Muscle of arm (tissue), 12 donors: Measurements from ENCODE around the gene KCNMA1. TPM values are rescaled to one million over a fixed set of nuclear protein-coding genes. Genes with fewer than 3 reads are reported as not detected.

Source experiments
- DNase-seq: peaks from one replicate; pipeline ENCODE4 v3.0.0-alpha.2; 2013
- polyA plus RNA-seq, 12 donors: library from polyadenylated mRNA; unstranded; fragments of 120-200 nt; gene quantifications; one replicate each; pipeline ENCODE4 v1.2.1, GENCODE V29; 2013; ENCODE audit not compliant: insufficient read length in 12 of 12

Gene KCNMA1
- polyA plus RNA-seq, 12 donors = 12.3 to 20.1 (median 16.4) TPM; not detected in 1

GRCh38 chr10:76917071-76917470 is 720.5 kb downstream of the KCNMA1 start:
- DNase-seq = no peak

- DNase-seq = no peak
These were observed 721.1 kb downstream of the KCNMA1 start for GRCh38 chr10:76916536-76916935.

DNA sequence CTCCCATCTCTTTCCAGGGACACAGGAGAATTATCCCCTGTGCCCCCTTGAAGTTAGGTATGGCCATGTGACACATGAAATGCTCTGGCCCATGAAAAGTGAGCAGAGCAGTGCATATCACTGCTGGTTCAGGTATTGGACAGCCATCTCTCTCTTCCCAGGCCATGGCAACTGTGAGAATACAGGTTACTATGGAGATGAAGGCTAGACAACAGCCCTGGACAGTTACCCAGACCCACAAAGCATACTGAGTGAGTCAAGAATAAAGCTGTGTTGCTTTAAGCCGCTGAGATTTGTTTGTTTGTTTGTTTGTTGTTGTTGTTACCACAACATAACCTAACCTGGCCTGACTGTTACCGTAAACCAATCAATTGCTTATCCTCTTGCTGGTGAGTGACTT is 722.3 kb downstream of the KCNMA1 start:
- no peak for DNase-seq

DNA sequence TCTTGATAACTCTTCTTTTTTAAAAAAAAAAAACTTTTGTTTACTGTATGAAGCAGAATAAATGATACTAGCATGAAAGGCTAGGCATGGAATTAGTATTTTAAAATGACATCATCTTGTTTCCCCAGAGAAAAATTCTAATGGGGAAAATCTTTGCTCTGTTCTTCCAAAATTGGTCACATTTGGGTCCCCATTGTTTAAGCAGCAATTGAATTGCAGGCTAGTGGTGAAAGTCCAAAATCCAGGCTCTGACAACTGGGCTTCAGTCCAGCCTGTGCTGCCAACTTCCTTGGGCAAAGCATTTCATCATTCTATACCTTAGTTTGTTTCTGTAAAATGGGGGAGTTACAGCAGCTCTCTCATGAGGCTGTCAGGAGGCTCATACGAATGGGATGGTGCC is 726.4 kb downstream of the KCNMA1 start:
- no peak for DNase-seq

DNA sequence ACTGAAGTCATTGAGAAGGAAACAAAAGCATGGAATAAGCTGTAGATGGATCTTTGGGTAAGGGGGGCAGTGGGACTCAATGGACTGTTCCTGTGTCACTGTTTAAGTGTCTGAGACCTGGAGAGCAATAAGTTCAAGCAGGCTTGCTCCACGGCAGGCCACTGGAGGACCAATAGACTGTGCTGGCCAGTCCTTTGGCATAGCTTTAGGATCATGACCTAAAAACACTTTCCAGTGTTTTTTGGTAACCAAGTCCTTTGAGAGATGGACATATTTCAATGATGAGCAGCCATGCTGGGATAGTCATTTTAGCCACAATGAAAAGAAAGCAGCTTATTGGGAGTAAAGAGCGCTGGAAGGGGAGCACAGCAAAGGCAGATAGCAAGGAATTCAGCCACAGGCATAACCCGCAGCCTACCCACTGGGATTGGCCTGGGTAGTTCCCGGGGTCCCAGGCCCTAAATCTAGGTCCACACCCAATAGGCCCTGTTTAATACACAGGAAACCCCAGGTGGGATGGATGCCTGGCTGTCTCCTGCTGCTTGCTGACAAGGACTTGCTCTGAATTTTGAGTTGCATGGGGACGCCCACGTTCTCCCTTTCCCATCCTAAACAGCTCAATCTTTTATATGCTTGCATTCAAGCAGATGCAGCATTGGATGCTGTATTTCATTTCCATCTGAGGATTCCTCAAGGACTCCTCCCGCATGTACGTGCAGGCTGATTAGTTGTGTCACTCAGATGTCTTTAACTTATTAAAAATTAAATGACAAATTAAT is 727.2 kb downstream of the KCNMA1 start:
- no peak for DNase-seq

GRCh38 chr10:76906256-76906655 is 731.4 kb downstream of the KCNMA1 start:
- DNase-seq = no peak

DNA sequence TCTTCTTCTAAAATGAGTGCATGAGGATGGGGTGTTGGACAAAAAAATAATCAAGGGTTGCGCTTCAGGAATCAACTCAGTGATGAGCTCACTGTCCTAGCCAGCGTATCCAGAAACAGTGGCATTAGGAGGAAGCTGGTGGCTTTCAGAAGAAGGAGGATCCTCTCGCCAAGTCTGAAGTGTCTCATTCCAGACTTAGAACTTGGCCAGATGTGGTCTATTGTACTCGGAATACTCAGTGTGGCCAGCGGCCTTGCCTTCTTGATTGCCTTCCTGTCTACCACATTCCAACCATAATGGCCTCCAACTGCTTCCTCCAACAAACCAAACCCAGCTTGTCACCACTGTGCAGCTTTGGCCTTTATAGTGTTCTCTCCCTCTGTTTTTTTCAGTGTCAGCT is 732.4 kb downstream of the KCNMA1 start:
- DNase-seq = no peak

- DNase-seq = no peak
These were observed 734.1 kb downstream of the KCNMA1 start for GRCh38 chr10:76903387-76903945.

DNA sequence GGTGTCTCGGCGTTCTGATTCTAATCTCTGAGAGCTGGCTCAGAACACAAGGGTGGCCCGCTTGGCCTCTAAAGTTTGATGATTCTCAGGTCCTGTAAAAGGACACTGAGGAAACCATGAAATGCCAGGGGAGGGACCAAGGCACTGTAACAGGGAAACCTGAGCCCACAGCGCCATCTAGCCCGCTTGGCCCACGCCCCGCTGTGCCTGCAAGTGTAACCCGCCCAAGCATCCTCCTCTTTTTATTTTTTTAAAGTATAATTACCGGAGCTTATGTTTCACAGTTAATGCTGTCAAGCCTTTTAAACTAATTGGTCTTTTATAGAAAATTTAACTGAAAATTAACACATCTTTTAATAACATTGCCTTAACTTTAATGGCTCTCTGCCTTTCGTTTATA is 734.7 kb downstream of the KCNMA1 start:
- DNase-seq = no peak

DNA sequence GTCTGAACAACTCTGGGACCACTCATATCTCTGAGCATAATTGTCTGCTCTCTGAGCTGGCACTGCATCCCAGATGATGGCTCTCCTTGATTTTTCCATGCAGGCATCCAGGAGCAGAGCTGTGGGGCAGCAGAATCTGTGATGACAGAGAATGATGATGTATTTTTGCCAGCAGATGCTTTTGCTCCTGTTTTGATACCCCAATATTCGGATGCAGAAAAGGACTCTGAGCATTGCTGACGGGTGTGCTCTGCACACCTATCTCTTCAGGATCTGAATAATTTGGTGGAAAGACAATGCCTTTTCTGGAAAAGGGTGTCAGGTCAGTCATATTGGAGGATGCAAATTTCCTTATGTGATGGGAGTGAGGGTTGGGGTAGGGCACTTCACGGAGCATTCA is 735.9 kb downstream of the KCNMA1 start:
- DNase-seq = no peak

- no peak for DNase-seq
These were observed 738.1 kb downstream of the KCNMA1 start for GRCh38 chr10:76899490-76899889.

- DNase-seq = no peak
These were observed 744.7 kb downstream of the KCNMA1 start for GRCh38 chr10:76892766-76893479.

DNA sequence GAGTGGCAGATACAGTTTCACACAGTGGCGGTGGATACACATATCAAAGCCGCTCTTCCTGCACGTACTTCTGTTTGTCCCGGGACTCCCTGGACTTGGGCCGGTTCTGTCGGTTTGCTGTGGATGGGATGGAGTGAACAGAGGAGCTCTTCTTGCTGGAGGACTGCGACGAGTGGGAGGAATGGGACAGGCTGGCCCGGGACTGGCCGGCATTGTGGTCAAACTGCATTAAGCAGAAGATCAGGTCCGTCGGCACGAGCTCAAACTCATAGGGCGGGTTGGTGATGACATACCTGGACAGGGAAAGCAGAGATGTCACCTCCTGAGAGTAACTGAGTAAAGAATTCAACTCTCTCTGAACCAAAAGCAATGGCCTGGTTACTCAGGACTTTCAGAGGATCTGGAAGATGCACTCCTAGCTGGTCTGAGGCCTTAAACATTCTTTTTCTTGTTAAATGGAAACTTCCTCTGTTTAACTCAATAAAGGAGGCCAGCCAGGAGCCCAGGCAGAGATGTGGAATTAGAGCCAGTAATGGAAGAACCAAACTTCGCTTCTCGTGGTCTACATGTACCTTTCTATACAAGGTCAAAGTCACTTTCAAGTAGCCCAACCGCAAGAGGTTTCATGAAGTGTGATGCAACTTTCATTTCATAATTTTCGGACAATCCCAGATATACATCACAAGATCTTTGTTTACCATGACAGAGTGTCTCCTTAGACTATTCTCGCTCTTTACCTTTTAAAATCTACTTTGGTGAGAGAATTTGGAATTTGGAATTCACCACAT is 750.2 kb downstream of the KCNMA1 start:
- DNase-seq = no peak

GRCh38 chr10:76885816-76886215 is 751.8 kb downstream of the KCNMA1 start:
- DNase-seq = no peak

GRCh38 chr10:76884673-76885275 is 752.8 kb downstream of the KCNMA1 start:
- no peak for DNase-seq

- DNase-seq = no peak
These were observed 754.0 kb downstream of the KCNMA1 start for GRCh38 chr10:76883596-76883995.

GRCh38 chr10:76882796-76883195 is 754.8 kb downstream of the KCNMA1 start:
- DNase-seq = no peak

DNA sequence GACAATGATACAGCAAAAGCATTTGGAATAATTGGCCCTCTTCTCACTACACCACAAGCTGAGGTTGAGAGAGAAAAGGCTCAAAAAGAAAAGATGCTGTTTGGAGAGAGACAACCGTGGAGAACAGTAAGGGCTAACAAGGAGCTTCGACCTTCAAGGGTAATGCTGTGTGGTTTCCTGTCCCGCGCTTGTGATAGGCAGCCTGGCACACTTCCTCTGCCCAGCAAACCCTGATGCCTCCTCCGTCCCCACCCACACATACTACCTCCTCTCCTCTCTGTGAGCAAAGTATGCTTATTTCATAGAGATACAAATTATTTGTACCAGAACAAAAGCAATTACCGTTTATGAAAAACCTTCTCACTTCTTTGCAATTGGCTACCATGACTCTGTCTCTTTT is 755.4 kb downstream of the KCNMA1 start:
- no peak for DNase-seq

DNA sequence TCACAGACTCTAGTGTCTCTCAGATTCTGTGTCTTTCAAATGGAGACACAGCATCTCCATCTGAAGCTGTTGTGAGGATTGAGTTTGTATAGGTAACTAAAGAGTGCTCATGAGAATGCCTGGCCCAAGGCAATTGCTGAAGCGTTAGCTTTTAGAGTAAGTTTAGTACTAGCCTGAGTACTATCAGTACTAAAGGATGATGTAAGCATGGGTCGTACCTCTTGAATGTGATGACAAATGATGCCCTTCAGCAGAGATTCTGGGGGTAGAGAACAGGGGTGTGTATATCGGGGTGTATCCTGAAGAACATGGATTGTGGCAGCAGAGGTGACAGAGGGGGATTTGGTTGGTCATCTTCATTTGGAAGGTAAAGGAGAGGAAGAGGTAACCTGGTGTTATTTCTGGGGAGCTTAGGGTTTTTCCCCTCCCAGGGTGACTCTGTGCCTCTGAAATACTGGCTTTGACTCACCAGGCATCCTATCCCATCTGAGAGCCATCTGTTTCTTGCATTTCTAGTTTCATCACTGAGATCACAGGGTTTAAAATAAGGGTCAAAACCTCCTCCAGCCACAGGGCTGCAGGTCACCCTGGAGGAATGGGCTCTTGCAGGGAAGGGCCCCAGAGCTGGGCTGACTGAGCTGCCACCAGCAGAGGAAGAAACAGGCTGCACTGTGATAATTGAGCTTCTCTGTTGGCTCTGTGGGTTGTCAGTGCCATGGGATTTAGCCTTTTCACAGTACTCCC is 756.0 kb downstream of the KCNMA1 start:
- DNase-seq = no peak

GRCh38 chr10:76880931-76881330 is 756.7 kb downstream of the KCNMA1 start:
- DNase-seq = no peak
